Thoracic aorta (tissue), 2 donors: ENCODE data around the gene PRR20A. TPM values are rescaled to one million over a fixed set of nuclear protein-coding genes. Genes with fewer than 3 reads are reported as not detected.
"Not testable (repeated sequence)": the region's sequence is repeated elsewhere in the genome, so short reads cannot be mapped to it uniquely, and the experiment has no call there.

ENCODE experiments used
- ATAC-seq: fragments of 150-250 bp; one replicate; pipeline ENCODE4 v1.8.0; 2017; ENCODE audit warnings: low read depth; ENCODE audit not compliant: insufficient number of reproducible peaks, low FRiP score
- DNase-seq: peaks from one replicate; pipeline ENCODE4 v3.0.0-alpha.2; 2020; ENCODE audit warnings: low spot score
- H3K27ac ChIP-seq, 2 donors: fragments of 200-600 bp; sonication (generic); 1 replicate in 1 of 2; 2 replicates in 1 of 2; pipeline ENCODE4 v1.5.1; 2016; ENCODE audit warnings: mild to moderate bottlenecking in 2 of 2, moderate library complexity in 2 of 2
- H3K27me3 ChIP-seq: fragments of 200-600 bp; sonication (generic); replicated peaks from 2 replicates; pipeline ENCODE4 v1.6.0; 2016; ENCODE audit warnings: mild to moderate bottlenecking; ENCODE audit not compliant: insufficient read depth
- H3K36me3 ChIP-seq: fragments of 200-600 bp; sonication (generic); one replicate; pipeline ENCODE4 v1.5.1; 2016
- H3K4me1 ChIP-seq, 2 donors: fragments of 200-600 bp; sonication (generic); 1 replicate in 1 of 2; 2 replicates in 1 of 2; pipeline versions ENCODE4 v1.5.1 to v1.6.0; 2016; ENCODE audit warnings: low read depth in 2 of 2, mild to moderate bottlenecking in 1 of 2; ENCODE audit not compliant: control insufficient read depth in 1 of 2
- H3K4me3 ChIP-seq: fragments of 200-600 bp; sonication (generic); 2 replicates; pipeline ENCODE4 v1.5.1; 2016; ENCODE audit warnings: mild to moderate bottlenecking
- H3K9me3 ChIP-seq: fragments of 200-600 bp; sonication (generic); 2 replicates; pipeline ENCODE4 v1.5.1; 2016
- total RNA-seq, 2 donors: library from RNA; depleted of rRNA; stranded (reverse); fragments of >200 nt; gene quantifications; one replicate each; pipeline versions ENCODE4 v1.1.0 to v1.2.3, GENCODE V29; 2016
- TF ChIP-seq, protein P1 (sequence below): fragments of 200-600 bp; sonication (generic); IDR thresholded peaks from one replicate; pipeline ENCODE4 v1.5.1; 2019; ENCODE audit warnings: antibody characterized with exemption

PRR20A gene
- total RNA-seq, 2 donors from 2014 or later, result not detected

DNA sequence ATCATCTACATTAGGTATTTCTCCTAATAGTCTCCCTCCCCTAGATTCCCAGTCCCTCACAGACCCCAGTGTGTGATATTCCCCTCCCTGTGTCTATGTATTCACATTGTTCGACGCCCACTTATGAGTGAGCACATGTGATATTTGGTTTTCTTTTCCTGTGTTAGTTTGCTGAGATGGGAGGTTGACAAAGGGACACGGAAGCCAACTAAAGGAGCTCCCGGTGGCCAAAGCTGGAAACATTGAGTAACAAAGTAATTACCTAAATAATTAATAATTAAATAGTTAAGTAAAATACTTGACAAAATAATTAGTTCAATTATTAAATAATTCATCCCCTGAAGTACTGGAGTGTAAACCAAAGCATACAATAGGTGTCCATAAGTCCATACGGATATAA, 1.7 kb upstream of the PRR20A start:
- H3K9me3 ChIP-seq, result no peaks in the 10 kb centered on the region
- no peaks in the 10 kb centered on the region for H3K4me1 ChIP-seq
- no peak overlapping the region for H3K27ac ChIP-seq
- H3K36me3 ChIP-seq, result no peaks in the 10 kb centered on the region
- H3K4me3 ChIP-seq, result no peak overlapping the region
- TF ChIP-seq, protein P1, sequence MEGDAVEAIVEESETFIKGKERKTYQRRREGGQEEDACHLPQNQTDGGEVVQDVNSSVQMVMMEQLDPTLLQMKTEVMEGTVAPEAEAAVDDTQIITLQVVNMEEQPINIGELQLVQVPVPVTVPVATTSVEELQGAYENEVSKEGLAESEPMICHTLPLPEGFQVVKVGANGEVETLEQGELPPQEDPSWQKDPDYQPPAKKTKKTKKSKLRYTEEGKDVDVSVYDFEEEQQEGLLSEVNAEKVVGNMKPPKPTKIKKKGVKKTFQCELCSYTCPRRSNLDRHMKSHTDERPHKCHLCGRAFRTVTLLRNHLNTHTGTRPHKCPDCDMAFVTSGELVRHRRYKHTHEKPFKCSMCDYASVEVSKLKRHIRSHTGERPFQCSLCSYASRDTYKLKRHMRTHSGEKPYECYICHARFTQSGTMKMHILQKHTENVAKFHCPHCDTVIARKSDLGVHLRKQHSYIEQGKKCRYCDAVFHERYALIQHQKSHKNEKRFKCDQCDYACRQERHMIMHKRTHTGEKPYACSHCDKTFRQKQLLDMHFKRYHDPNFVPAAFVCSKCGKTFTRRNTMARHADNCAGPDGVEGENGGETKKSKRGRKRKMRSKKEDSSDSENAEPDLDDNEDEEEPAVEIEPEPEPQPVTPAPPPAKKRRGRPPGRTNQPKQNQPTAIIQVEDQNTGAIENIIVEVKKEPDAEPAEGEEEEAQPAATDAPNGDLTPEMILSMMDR, result no peak
- no peaks in the 10 kb centered on the region for H3K27me3 ChIP-seq
- DNase-seq (no peak), ATAC-seq (no peak)

DNA sequence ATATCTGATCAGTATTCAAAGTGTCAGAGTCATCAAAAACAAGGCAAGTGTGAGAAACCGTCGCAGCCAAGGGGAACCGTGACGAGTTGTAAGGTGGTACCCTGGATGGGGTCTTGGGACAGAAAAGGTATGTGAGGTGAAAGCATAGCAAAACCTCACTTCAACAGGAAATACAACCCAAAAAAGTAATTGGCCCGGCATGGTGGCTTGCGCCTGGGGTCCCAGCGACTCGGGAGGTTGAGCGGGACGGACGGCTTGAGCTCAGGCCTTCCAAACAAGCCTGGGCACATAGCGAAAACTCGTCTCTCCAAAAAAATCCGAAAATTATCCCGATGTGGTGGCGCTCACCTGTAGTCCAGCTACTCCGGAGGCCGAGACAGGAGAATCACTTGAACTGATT, 937 bp upstream of the PRR20A start:
- not testable (repeated sequence) for H3K27me3 ChIP-seq, H3K4me3 ChIP-seq, H3K36me3 ChIP-seq, ATAC-seq, H3K4me1 ChIP-seq, DNase-seq, H3K9me3 ChIP-seq, H3K27ac ChIP-seq

DNA sequence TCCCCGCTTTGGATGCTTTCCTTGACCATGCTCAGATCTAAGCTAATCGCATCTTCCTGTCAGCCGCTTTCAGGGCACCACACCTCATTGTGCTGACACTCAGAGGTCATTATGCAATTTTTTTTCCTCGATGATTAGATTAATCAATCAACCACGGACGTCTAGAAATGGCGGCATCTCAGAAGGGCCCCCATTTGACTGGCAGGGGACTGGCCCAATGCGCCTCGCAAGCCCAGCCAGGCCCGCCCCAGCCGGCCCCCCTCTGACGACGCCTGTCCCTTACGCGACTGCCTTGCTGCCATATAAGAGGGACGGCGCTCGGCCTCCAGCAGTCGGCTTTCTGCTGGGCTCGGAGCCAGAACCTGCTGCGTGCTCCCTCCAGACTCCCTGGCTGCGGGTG, 6.5 kb downstream of the PRR20A start, which contains the start of gene PRR20B:
PRR20B (plus strand) TSS at position 301 of the 400 bp plus-strand sequence. CDS start 387 bp downstream, outside the sequence.
- H3K36me3 ChIP-seq, H3K4me3 ChIP-seq, DNase-seq, H3K4me1 ChIP-seq, H3K9me3 ChIP-seq, ATAC-seq, H3K27ac ChIP-seq, H3K27me3 ChIP-seq: not testable (repeated sequence)

DNA sequence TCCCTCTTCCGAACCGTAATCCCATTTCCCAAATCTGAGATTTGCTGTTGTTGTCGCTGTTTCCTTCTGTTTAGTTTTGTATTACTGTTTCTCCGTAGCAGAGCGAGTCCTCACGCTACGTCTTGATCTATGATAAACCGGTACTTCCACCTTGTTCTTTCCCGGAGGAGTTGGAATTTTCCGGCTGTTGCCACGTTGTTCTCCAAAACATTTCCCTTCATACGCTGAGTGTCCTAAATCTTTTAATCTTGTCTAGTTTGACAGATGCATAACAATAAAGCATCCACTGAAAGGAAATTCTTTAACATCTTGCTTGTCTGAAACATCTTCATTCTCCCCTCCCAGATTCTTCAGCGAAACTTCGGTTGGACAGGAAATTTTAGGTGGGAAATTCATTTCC, 7.4 kb downstream of the PRR20A start:
- H3K9me3 ChIP-seq, H3K36me3 ChIP-seq, H3K27ac ChIP-seq, ATAC-seq, H3K27me3 ChIP-seq, H3K4me3 ChIP-seq, DNase-seq, H3K4me1 ChIP-seq: not testable (repeated sequence)

DNA sequence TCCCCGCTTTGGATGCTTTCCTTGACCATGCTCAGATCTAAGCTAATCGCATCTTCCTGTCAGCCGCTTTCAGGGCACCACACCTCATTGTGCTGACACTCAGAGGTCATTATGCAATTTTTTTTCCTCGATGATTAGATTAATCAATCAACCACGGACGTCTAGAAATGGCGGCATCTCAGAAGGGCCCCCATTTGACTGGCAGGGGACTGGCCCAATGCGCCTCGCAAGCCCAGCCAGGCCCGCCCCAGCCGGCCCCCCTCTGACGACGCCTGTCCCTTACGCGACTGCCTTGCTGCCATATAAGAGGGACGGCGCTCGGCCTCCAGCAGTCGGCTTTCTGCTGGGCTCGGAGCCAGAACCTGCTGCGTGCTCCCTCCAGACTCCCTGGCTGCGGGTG, 13.0 kb downstream of the PRR20A start, which contains the start of gene PRR20C:
PRR20C (plus strand) TSS at position 301 of the 400 bp plus-strand sequence. CDS start 387 bp downstream, outside the sequence.
- H3K4me1 ChIP-seq, DNase-seq, H3K36me3 ChIP-seq, H3K4me3 ChIP-seq, H3K27ac ChIP-seq, H3K9me3 ChIP-seq, H3K27me3 ChIP-seq, ATAC-seq: not testable (repeated sequence)

DNA sequence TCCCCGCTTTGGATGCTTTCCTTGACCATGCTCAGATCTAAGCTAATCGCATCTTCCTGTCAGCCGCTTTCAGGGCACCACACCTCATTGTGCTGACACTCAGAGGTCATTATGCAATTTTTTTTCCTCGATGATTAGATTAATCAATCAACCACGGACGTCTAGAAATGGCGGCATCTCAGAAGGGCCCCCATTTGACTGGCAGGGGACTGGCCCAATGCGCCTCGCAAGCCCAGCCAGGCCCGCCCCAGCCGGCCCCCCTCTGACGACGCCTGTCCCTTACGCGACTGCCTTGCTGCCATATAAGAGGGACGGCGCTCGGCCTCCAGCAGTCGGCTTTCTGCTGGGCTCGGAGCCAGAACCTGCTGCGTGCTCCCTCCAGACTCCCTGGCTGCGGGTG, 19.6 kb downstream of the PRR20A start, which contains the start of gene PRR20D:
PRR20D (plus strand) TSS at position 301 of the 400 bp plus-strand sequence. CDS start 387 bp downstream, outside the sequence.
- ATAC-seq, H3K36me3 ChIP-seq, H3K4me1 ChIP-seq, H3K27me3 ChIP-seq, H3K9me3 ChIP-seq, H3K27ac ChIP-seq, DNase-seq, H3K4me3 ChIP-seq: not testable (repeated sequence)

DNA sequence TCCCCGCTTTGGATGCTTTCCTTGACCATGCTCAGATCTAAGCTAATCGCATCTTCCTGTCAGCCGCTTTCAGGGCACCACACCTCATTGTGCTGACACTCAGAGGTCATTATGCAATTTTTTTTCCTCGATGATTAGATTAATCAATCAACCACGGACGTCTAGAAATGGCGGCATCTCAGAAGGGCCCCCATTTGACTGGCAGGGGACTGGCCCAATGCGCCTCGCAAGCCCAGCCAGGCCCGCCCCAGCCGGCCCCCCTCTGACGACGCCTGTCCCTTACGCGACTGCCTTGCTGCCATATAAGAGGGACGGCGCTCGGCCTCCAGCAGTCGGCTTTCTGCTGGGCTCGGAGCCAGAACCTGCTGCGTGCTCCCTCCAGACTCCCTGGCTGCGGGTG, 26.2 kb downstream of the PRR20A start, which contains the start of gene PRR20E:
PRR20E (plus strand) TSS at position 301 of the 400 bp plus-strand sequence. CDS start 387 bp downstream, outside the sequence.
- not testable (repeated sequence) for H3K27me3 ChIP-seq, H3K36me3 ChIP-seq, DNase-seq, H3K27ac ChIP-seq, ATAC-seq, H3K9me3 ChIP-seq, H3K4me1 ChIP-seq, H3K4me3 ChIP-seq

DNA sequence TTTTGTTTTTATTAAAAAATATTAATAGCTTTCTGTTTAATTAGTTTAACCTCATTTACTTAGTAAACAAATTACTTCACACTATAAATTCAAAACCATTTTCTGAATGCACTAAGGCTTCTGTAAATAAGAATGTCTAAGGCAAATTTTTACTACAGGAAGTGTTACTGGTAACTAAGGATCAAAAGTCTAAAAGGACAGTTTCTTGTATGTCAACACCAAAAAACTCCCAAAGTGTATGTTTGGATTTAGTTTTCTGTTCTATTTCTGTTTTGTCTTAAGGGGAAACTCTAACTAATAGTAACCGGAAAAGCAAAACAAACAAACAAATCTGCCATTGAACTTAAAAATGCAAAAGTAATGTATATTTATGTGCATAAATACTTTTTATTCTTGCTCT, 50.9 kb downstream of the PRR20A start:
- Histone ChIP-seq H3K4me1 (no peaks in the 10 kb centered on the region), H3K9me3 (no peaks in the 10 kb centered on the region), H3K27ac (no peak overlapping the region), H3K36me3 (no peaks in the 10 kb centered on the region), H3K27me3 (no peaks in the 10 kb centered on the region), H3K4me3 (no peak overlapping the region)
- ATAC-seq (no peak), DNase-seq (no peak)
- TF ChIP-seq, protein P1, result no peak

Other genes with a start within 250 kb of the PRR20A start
- gene PRR20B, start 6.6 kb downstream of the PRR20A start, total RNA-seq, result not detected
- gene PRR20C, start 13.1 kb downstream of the PRR20A start, total RNA-seq, result not detected
- gene PRR20D, start 19.7 kb downstream of the PRR20A start, total RNA-seq, result not detected
- gene PRR20E, start 26.3 kb downstream of the PRR20A start, total RNA-seq, result not detected